Stimulated activated CD4-positive, alpha-beta T cell treated with anti-CD3 and anti-CD28 coated beads, Interleukin-2, amount 100 ng/mL, for 48 hours (primary cell): ENCODE data around the gene ZFAND3.

ENCODE experiments used
- DNase-seq, 2 donors: peaks; one replicate each; pipeline ENCODE4 v3.0.0-alpha.2; 2020

ZFAND3 gene

DNA sequence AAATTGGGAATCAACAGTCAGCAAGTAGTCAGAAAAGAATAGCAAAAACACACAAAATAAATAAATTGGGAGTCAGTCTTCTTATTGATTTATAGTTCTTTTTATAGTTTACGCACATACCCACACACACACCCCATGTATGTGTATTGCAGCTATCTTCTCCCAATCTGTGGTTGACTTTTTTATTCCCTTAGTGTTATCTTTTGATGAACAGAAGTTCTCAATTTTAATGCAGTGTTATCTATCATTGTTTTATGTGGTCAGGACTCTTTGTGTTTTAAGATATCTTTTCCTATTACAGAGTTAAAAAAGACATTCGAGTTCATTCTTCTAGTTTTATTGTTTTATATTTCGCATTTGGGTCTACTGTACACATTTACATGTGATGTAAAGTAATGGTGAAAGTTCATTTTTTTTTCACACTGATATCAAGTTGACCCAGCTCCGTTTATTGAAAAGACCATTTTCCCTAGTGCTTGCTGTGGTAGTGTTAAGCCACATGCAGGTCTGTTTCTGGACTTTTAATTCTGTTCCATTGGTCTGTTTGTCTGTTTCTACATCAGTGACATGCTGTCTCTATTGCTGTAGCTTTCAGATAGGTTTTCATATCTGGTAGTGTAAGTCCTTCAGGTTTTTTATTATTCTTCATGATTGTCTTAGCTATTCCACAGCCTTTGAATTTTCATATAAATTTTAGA, 78.4 kb downstream of the ZFAND3 start:
- no peak for DNase-seq

DNA sequence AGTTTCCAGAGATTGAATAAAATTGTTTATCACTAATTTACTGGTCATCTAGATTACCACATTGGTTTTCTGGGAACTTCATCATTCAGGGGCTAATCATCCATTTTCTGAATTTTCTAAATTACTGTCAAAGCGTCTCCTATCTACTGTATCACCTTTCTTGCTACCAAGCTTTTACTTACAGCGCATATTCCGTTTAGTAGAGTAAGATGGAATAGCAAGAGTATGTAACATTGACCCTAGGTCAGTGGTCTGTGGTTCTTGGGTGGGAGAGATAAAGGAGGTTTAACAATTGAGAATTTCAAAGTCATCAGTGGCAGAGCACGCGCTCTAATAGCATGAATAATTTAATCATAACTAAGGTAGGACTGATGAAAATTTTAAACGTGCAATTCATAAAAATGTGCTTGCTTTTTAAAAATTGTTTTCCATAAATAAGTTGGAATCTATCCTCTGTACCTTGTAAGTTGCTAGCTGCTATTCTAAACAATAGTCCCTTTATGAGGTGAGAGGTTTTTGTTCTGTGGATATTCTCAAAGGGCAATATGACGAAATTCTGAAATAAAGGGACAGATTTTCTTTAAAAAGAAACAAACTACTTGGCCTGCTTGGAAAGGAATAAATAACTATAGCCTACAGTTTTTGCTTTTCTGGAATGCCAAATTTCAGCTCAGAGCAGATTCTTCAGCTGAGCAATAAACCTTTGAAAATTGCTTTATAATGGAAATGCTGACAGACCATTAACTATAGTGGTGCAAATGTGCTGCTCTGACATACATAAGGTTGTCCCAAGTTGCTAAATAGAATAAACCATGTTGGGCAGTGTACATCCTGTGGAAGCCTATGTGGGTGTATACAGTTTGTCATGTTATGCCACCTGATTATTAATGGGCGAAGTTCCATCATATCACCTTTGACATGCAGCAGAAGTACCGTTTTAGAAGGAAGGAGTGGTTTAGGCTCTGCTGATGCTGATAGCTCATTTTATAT, 84.1 kb downstream of the ZFAND3 start:
- no peak for DNase-seq

DNA sequence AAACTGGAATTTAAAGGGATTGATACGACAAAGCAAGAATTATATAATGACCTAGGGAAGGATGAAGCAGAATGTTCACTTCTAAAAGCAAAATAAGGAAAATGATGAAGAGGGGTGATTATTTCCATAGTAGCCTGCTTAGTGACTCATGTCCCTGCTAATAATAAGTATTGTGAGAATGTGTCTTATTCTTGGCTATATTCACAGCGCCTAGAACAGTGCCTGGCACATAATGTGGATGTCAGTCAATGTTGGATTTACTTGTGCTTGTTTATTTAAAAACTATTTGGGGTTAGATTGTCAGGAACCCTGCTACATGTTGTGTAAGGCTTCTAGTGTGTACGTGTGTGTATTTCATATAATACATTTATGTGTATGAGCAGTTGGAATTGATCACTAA, 85.1 kb downstream of the ZFAND3 start:
- no peak for DNase-seq

DNA sequence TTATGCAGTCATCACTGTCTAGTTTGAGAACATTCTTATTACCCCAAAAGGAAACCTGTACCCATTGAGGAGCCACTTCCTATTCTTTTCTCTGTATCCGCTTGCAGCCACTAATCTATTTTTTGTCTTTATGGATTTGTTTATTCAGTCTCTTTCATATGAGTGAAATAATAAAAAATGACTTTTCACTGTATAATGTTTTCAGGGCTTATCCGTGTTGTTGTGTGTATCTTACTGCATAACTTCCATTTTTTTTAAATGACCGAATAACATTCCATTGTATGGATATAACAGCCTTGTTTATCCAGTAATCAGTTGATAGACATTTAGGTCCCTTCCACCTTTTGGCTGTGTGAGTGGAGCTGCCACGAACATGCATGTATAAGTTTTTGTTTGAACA, 86.6 kb downstream of the ZFAND3 start:
- no peak for DNase-seq

DNA sequence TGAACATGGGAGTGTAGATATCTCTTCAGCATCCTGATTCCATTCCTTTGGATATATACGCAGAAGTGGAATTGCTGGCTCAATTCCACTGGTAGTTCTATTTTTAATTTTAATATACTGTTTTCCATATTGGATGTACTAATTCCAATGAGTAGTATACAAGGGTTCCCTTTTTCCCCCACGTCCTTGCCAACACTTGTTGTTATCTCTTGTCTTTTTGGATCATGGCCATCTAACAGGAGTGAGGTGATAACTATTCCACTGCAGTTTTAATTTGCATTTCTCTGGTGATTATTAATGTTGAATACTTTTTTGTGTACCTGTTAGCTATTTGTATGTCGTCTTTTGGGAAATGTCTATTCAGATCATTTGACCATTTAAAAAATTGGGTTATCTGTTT, 91.5 kb downstream of the ZFAND3 start:
- no peak for DNase-seq

DNA sequence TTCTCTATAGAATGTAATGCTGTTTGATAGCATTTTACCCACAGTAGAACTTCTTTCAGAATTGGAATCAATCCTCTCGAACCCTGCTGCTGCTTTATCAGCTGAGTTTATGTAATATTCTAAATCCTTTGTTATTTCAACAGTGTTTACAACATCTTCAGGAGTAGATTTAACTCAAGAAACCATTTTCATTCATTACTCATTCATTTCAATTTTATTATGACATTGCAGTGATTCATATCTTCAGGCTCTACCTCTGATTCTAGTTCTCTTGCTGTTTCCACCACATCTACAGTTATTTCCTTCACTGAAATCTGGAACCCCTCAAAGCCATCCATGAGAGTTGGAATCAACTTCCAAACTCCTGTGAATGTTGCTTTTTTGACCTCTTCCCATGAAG, 93.7 kb downstream of the ZFAND3 start:
- DNase-seq = no peak

DNA sequence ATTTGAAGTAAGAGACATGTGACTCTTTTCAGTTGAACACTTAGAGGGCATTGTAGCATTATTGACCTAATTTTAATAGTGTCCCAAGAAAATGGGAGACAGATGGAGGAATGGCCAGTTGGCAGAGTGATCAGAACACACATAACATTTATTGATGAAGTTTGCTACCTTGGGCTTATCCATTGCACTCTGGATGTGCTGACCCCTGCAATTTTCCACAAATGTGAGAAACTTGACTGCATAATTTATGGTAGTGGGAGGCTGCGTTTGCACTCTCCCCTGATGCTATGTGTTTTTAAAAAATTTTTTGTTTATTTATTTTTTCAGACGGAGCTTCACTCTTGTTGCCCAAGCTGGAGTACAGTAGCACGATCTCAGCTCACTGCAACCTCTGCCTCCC, 95.9 kb downstream of the ZFAND3 start:
- DNase-seq = no peak

DNA sequence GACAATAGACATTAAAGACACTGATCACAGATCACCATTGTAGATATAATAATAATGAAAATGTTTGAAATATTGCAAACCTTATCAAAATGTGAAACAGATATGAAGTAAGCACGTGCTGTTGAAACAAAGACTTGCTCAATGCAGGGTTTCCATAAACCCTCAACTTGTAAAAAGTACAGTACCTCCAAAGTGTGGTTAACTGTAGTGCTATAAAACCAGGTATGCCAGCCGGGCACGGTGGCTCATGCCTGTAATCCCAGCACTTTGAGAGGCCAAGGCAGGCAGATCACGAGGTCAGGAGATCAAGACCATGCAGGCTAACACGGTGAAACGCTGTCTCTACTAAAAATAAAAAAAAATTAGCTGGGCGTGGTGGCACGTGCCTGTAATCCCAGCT, 96.6 kb downstream of the ZFAND3 start:
- DNase-seq = no peak

DNA sequence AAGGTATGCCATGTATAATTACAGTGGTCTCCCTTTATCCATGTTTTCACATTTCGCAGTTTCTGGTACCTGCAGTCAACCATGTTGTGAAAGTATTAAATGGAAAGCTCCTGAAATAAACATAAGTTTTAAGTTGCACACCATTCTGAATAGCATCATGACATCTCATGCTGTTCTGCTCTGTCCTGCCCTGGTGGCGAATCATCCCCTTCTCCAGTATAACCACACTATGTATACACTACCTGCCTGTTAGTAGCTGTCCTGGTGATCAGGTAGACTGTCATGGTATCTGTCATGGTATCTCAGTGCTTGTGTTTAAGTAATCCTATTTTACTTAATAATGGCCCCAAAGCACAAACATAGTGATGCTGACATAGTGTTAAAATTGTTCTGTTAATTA, 97.1 kb downstream of the ZFAND3 start:
- no peak for DNase-seq

DNA sequence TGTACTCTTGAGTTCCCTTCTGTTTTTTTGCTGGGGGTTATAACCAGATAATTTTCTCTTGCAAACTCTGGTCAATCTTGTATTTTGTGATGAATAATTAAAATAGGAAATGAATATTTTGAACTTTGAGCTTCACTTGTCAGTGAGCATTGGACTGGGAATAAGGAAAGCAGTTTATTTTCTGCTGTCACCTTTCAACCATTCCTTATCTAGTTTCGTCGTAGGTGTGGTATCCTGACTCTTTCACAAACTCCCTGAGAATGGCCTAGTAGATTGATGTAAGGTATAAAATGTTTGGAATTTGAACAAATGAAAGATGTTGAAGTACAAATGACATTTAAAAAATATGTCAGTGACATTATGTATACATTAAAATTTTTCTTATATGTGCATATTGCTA, 98.0 kb downstream of the ZFAND3 start:
- no peak for DNase-seq

DNA sequence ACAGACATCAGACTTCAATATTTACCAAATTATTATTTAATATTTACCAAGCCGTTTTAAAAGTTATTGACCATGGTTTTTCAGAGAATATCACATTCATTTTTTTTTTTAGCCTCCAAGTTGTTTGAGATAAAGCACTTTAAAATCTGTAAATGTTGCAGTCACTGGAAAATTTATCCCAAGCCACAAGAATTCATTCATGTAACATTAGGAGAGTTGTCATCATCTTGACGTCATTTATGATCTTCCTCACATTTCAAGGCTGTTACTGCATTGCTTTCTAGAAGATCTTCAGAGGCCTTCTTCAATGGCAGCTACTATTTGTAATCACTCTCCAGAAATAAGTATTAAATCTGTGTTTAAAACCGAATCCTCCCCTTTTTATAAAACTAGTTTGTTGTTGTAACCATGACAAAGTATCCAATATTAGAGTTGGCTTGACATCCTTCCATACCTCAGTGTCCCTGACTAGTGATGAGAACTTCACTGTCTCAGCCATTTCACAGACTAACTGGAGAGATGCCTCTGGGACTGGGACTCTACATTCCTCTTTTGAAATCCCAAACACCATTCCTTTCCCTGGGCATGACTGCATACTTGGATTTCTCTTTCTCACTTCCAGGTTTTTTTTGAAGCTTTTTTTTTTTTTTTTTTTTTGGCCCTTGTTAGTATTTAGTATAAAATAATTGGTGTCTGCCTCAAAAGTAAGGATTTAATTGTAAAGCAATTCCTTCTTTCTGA, 100.1 kb downstream of the ZFAND3 start:
- no peak for DNase-seq

DNA sequence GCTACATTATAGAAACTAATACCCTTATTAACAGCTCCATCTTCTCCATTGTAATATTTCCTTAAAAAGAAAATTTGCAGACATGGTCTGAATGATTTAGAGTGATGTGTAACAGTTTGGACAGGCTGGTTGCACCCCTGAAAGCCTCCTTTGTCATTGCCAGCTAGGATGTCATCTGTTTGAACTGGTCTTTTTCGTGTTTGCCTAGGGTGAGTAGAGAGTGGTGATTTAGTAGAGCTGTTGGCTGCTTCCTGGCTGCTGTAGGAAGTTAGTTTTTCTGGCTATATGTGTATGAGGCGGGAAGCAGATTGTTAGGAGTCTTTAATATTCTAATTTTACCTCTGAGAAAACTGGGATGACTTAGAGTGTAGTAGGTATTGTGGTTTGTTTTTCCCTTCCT, 101.1 kb downstream of the ZFAND3 start:
- DNase-seq = no peak

DNA sequence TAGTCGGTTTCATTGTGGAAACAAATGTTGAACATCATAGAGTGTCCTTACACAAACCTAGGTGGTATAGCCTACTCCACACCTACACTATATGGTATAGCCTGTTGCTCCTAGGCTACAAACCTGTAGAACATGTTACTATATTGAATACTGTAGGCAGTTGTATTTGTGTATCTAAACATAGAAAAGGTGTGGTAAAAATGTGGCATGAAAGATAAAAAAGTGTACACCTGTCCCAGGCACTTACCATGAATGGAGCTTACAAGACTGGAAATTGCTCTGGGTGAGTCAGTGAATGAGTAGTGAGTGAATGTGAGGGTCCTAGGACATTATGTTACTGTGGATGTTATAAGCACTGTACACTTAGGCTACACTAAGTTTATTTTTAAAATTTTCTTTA, 103.0 kb downstream of the ZFAND3 start:
- no peak for DNase-seq

DNA sequence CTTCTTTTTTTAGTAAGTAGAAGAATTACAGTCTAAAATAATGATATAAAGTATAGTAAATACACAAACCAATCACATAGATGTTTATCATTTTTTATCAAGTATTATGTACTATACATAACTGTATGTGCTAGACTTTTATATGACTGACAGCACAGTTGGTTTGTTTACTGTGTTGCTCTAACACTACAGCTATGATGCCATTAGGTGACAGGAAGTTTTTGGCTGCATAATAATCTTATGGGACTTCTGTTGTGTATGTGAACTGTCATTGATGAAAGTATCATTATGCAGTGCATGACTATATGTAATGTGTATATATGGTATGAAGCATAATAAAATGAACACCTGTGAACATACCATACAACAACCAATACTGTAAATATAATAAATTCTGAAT, 104.0 kb downstream of the ZFAND3 start:
- DNase-seq = no peak

DNA sequence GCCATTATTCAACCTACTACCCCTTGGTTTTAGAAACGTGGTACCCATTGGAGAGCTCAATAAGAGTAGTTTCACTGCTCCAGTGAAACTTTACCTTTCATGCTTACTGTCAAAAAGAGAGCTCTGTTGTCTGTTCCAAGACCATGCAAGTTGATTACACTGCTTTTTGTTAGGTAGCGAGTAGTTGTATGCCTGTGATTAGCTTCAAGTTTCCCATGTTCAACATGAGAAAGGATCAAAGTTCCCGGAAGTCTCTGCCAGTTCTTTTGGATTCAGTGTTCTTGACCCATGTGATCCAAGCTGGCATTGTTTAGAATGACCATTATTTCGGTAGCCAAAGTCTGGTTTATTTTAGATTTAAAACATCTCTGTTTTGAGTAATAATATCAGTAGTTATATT, 107.1 kb downstream of the ZFAND3 start:
- no peak for DNase-seq

DNA sequence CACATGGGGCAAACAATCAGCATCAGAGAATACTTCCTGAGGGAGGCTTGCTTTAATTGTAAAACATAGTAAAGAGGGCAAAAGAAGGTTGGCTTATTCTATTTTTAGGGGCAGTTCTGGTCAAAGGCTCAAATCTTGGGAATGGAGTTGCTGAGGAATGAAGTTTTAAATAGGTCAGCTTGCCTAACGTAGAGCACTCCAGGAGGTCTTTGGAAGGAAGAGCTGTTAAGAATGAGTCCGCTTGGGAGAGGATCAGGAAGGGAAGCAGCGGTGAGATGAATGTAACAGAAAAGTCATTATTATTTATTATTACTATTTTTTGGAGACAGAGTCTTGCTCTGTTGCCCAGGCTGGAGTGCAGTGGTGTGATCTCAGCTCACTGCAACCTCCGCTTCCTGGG, 108.7 kb downstream of the ZFAND3 start:
- no peak for DNase-seq

DNA sequence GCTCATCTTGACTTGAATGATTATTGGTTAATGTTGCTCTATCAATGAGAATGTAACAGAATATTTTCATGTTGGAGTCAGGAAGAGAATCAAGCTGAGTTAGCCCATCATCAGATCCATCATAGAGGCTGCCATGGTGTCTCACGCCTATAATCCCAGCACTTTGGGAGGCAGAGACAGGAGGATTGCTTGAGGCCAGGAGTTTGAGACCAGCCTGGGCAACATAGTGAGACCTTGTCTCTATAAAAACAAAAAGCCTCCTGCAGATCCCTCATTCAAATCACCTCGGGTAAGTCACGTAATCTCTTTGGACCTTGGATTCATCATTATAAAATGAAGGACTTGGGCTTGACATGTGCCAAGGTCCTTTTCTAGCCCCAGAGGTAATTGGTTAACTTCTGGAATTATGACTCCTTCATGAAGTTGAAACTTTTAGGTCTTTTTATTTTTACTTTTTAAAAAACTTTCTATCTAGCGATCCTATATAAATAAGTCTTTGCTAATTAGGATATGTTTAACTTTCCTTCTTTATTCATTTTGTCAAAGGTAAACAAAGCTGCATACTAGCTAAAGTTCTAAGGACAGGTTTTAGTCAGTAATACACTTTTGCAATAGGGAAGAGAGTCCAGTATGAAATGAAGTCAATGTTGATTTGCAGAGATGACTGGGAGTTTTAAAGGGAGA, 110.9 kb downstream of the ZFAND3 start:
- DNase-seq = no peak

DNA sequence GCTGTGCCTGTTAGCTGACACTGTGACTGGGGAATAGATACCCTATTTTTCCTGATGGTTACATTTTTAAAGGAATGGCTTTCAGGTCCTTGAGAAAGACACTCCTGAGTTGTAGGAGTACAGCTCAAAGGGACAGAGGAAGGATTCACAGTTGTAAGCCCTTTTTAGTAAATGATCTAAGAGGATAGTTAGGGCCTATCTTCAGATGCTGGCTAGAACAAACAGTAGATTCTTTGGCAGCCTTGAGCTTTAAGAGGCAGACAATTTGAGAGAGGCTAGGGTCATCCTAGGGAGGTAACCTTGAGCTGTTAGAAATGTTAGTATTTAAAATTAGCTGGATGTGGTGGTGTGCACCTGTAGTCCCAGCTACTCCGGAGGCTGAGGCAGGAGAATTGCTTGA, 111.5 kb downstream of the ZFAND3 start:
- DNase-seq = no peak

DNA sequence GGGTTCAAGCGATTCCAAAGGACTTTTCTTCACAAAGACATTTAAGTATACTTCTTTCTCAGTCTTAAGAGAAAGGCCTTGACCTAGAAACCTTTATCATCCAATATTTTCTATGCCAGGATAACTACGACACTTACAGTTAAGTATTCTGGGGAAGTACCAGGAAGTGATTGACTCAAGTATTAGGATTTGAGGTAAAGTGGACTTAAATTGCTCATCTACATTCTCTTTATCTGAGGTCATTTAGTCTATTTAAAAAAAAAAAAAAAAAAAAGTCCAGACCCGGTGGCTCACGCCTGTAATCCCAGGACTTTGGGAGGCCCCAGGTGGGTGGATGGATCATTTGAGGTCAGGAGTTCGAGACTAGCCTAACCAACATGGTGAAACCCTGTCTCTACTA, 114.7 kb downstream of the ZFAND3 start:
- DNase-seq = no peak

DNA sequence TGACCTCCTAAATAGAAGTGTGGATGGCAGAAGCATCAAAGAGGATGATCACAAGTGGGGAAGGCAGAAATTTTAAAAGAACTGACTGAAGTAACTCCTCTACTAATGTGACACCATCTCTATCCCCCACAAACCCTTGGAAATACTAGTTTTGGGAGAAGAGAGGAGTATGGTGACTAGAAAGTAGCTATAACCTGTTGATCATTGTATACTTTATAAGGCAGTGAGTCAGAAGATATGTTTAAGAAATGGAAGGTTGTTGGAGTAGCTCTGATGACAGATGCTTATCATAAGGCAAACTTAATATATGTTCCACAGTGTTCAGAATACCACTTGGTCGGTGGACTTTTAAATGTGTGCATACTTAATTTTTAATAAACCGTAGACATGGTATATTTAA, 116.6 kb downstream of the ZFAND3 start:
- DNase-seq = no peak

DNA sequence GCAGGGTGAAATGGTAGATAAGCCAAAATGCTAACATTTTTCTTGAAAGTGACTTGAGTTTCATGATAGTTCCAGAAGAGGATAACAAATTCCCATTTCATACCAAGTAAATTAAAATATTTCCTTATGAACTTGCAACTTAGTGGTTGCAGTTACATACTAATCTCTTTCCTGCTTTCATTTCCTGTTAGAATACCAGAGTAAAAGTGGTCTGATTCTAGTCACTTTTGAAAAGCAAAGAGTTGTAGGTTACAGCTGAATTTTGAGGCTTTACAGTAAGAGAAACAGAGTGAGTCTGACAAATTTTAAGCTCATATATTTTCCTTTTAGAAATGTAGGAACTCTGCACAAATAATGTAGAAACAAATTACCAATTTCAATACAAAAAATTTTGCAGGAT, 117.4 kb downstream of the ZFAND3 start:
- DNase-seq = no peak

DNA sequence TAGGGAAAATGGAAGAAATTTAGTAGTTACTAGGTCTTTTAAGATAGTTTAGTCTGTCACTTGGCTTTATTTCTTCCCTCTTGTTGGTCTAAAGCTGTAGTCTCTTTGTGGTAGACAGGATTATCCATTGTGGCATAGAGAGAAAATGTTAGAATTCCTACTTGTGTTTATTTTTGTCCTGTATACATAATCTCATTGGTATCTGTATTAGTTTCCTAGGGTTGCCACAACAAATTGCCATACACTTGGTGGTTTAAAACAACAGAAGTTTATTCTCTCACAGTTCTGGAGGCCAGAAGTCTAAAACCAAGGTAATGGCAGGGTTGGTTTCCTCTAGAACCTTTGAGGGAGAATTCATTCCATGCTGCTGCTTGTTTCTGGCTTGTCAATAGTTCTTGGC, 119.4 kb downstream of the ZFAND3 start:
- DNase-seq = no peak
